A549 (cell line): ENCODE results near the gene TMTC2. TPM values are rescaled to one million over a fixed set of nuclear protein-coding genes. Genes with fewer than 3 reads are reported as not detected.

ENCODE experiments used
- ATAC-seq, 2 experiments: fragments of 200-7000 bp in 1 of 2; fragments of >200 bp in 1 of 2; cut with Nextera tagmentation in 1 of 2; cut with Tn5 transposase in 1 of 2; 3 replicates each; pipeline versions ENCODE4 v1.8.0 to v1.9.1; 2018 to 2020; ENCODE audit warnings: mild to moderate bottlenecking in 1 of 2, moderate library complexity in 1 of 2
- CTCF ChIA-PET: fragments of 300-600 bp; sonication (Branson Sonifier 250); formaldehyde crosslinking; extraction: SDS; loops from one replicate; lab custom pipeline; 2021; ENCODE audit warnings: antibody characterized with exemption, inconsistent platforms; lab: Yijun Ruan, JAX
- POLR2A ChIA-PET: fragments of 350-600 bp; formaldehyde crosslinking; extraction: SDS; loops from one replicate; lab custom pipeline; 2021; ENCODE audit warnings: antibody characterized with exemption, inconsistent platforms; lab: Yijun Ruan, JAX
- DNase-seq, 2 experiments: peaks; one replicate each; pipeline versions ENCODE4 v3.0.0 to v3.0.0-alpha.2; 2011 to 2016; ENCODE audit warnings: low read depth in 1 of 2, low spot score in 1 of 2
- FAIRE-seq: peaks from 2 replicates; lab custom pipeline; 2011; peaks lifted over from hg19 to GRCh38; lab: Jason Lieb, UNC
- H3K27ac ChIP-seq, 2 experiments: fragments of >200 bp; sonication (Bioruptor Twin); formaldehyde crosslinking; 3 replicates each; pipeline ENCODE4 v1.5.1; 2016 to 2017
- H3K4me1 ChIP-seq: fragments of >200 bp; sonication (Bioruptor Twin); formaldehyde crosslinking; 3 replicates; pipeline ENCODE4 v1.6.1; 2016
- H3K4me2 ChIP-seq: fragments of >200 bp; sonication (Bioruptor Twin); formaldehyde crosslinking; 3 replicates; pipeline ENCODE4 v1.6.1; 2016
- H3K4me3 ChIP-seq: fragments of >200 bp; sonication (Bioruptor Twin); formaldehyde crosslinking; 3 replicates; pipeline ENCODE4 v1.5.1; 2016
- H3K9me3 ChIP-seq: fragments of >200 bp; sonication (Bioruptor Twin); formaldehyde crosslinking; 3 replicates; pipeline ENCODE4 v1.6.1; 2016
- CBX8 ChIP-seq: fragments of 200-600 bp; sonication (generic); IDR thresholded peaks from 2 replicates; pipeline ENCODE4 v1.6.1; 2016
- CEBPB ChIP-seq, 2 experiments: fragments of >200 bp in 1 of 2; sonication (Bioruptor Twin) in 1 of 2; formaldehyde crosslinking in 1 of 2; IDR thresholded peaks; 2 replicates each; pipeline ENCODE4 v1.6.1; 2012 to 2016
- CHD2 ChIP-seq: fragments of 150-350 bp; IDR thresholded peaks from 2 replicates; pipeline ENCODE4 v1.6.1; 2014; ENCODE audit warnings: low read length; ENCODE audit not compliant: partially characterized antibody
- CHD4 ChIP-seq: fragments of 200-600 bp; sonication (generic); IDR thresholded peaks from 2 replicates; pipeline ENCODE4 v1.6.1; 2016; ENCODE audit warnings: antibody characterized with exemption, mild to moderate bottlenecking, borderline replicate concordance
- EHMT2 ChIP-seq: fragments of 200-600 bp; sonication (generic); IDR thresholded peaks from 2 replicates; pipeline ENCODE4 v1.6.1; 2016; ENCODE audit warnings: antibody characterized with exemption, low read depth, mild to moderate bottlenecking, moderate library complexity
- EP300 ChIP-seq, 2 experiments: fragments of >200 bp; sonication (Bioruptor Twin); formaldehyde crosslinking; IDR thresholded peaks; 2 replicates in 1 of 2; 3 replicates in 1 of 2; pipeline ENCODE4 v1.6.1; 2016 to 2017
- FOSL2 ChIP-seq, 2 experiments: fragments of 450-650 bp in 1 of 2; fragments of >200 bp in 1 of 2; sonication (Bioruptor Twin) in 1 of 2; formaldehyde crosslinking; IDR thresholded peaks; 2 replicates each; pipeline versions ENCODE4 v1.5.0 to v1.6.1; 2016 to 2020; ENCODE audit warnings: mild to moderate bottlenecking in 1 of 2, moderate library complexity in 1 of 2
- GATA3 ChIP-seq: IDR thresholded peaks from 2 replicates; pipeline ENCODE4 v1.6.1; 2012; ENCODE audit warnings: borderline replicate concordance
- HDAC2 ChIP-seq: fragments of 200-600 bp; sonication (generic); IDR thresholded peaks from 2 replicates; pipeline ENCODE4 v1.6.1; 2016
- HEYL ChIP-seq: fragments of 250-450 bp; sonication (Bioruptor Pico); IDR thresholded peaks from 2 replicates; pipeline ENCODE4 v1.8.0; 2021; ENCODE audit warnings: mild to moderate bottlenecking, moderate library complexity
- HOXB13 ChIP-seq: fragments of 250-450 bp; sonication (Bioruptor Pico); IDR thresholded peaks from 2 replicates; pipeline ENCODE4 v1.5.0; 2020; ENCODE audit warnings: low read depth, mild to moderate bottlenecking, moderate library complexity
- KDM1A ChIP-seq: fragments of 200-600 bp; sonication (generic); IDR thresholded peaks from 2 replicates; pipeline ENCODE4 v1.6.1; 2016; ENCODE audit warnings: low read depth, mild to moderate bottlenecking
- MAZ ChIP-seq: fragments of 150-350 bp; IDR thresholded peaks from 2 replicates; pipeline ENCODE4 v1.6.1; 2014; ENCODE audit warnings: antibody characterized with exemption, low read depth, low read length, borderline replicate concordance
- NFE2L2 ChIP-seq: fragments of 150-350 bp; conservative IDR thresholded peaks from 2 replicates; pipeline ENCODE4 v1.6.1; 2014; ENCODE audit warnings: low read length
- NR3C1 ChIP-seq: fragments of >200 bp; sonication (Bioruptor Twin); formaldehyde crosslinking; IDR thresholded peaks from 3 replicates; pipeline ENCODE4 v1.6.1; 2017
- POLR2A ChIP-seq: IDR thresholded peaks from 2 replicates; pipeline ENCODE4 v1.6.1; 2012; ENCODE audit warnings: mild to moderate bottlenecking, low read length
- POLR2AphosphoS2 ChIP-seq: conservative IDR thresholded peaks from 2 replicates; pipeline ENCODE4 v1.6.1; 2012; ENCODE audit warnings: low read length, improper control_type of control experiment, inconsistent platforms
- RNF2 ChIP-seq: fragments of 200-600 bp; sonication (generic); IDR thresholded peaks from 2 replicates; pipeline ENCODE4 v1.6.1; 2016; ENCODE audit warnings: low read depth, mild to moderate bottlenecking, antibody characterized with exemption, moderate library complexity, borderline replicate concordance
- SMC3 ChIP-seq: fragments of >200 bp; sonication (Bioruptor Twin); formaldehyde crosslinking; IDR thresholded peaks from 3 replicates; pipeline ENCODE4 v1.6.1; 2018; ENCODE audit warnings: inconsistent platforms
- TFCP2L1 ChIP-seq: fragments of 250-450 bp; sonication (Bioruptor Pico); IDR thresholded peaks from 2 replicates; pipeline ENCODE4 v1.5.0; 2021; ENCODE audit warnings: mild to moderate bottlenecking
- TP53 ChIP-seq: fragments of 250-450 bp; sonication (Bioruptor Pico); IDR thresholded peaks from 2 replicates; pipeline ENCODE4 v1.5.0; 2021; ENCODE audit warnings: mild to moderate bottlenecking, moderate library complexity
- ZC3H11A ChIP-seq: fragments of 450-650 bp; IDR thresholded peaks from 2 replicates; pipeline ENCODE4 v1.6.1; 2014; ENCODE audit warnings: antibody characterized with exemption, mild to moderate bottlenecking
- ZNF302 ChIP-seq: fragments of 250-450 bp; sonication (Bioruptor Pico); IDR thresholded peaks from 2 replicates; pipeline ENCODE4 v1.9.0; 2021; ENCODE audit warnings: inconsistent platforms, mild to moderate bottlenecking, moderate library complexity
- ZSCAN20 ChIP-seq: fragments of 250-450 bp; sonication (Bioruptor Pico); IDR thresholded peaks from 2 replicates; pipeline ENCODE4 v1.8.0; 2022; ENCODE audit warnings: mild to moderate bottlenecking, moderate library complexity
- WGBS: methylation state at CpG from one replicate; pipeline ENCODE4 v1.1.6; 2017; ENCODE audit errors: missing lambda C conversion rate; 5-methylcytosine and 5-hydroxymethylcytosine counted together
- polyA plus RNA-seq, 4 experiments: library from polyadenylated mRNA; depleted of rRNA in 3 of 4; stranded (reverse); fragments of >200 nt; fragmentation: RNase III in 1 of 4; extraction: RNeasy Plus Mini Kit Qiagen cat#74134 plus additional on column Dnase treatment in 1 of 4; gene quantifications; 2 replicates in 3 of 4; 3 replicates in 1 of 4; pipeline ENCODE4 v1.2.3, GENCODE V29; 2011 to 2017
- TF ChIP-seq, protein P1 (sequence below): fragments of 250-450 bp; sonication (Bioruptor Pico); IDR thresholded peaks from 2 replicates; pipeline ENCODE4 v1.5.0; 2021; ENCODE audit warnings: mild to moderate bottlenecking, moderate library complexity, borderline replicate concordance
- TF ChIP-seq, protein P2 (sequence below): fragments of 450-650 bp; IDR thresholded peaks from 2 replicates; pipeline ENCODE4 v1.6.1; 2014; ENCODE audit warnings: antibody characterized with exemption
- TF ChIP-seq, protein P3 (sequence below): fragments of >200 bp; sonication (Bioruptor Twin); formaldehyde crosslinking; IDR thresholded peaks from 3 replicates; pipeline ENCODE4 v1.6.1; 2016
- TF ChIP-seq, protein P4 (sequence below): fragments of >200 bp; sonication (Bioruptor Twin); formaldehyde crosslinking; IDR thresholded peaks from 3 replicates; pipeline ENCODE4 v1.5.1; 2016
- TF ChIP-seq, protein P5 (sequence below): IDR thresholded peaks from 2 replicates; pipeline ENCODE4 v1.6.1; 2012

Gene TMTC2
- polyA plus RNA-seq, 2 of the 4 experiments (the other 2 are of a cell fraction), result 1.8 to 5.3 TPM

DNA sequence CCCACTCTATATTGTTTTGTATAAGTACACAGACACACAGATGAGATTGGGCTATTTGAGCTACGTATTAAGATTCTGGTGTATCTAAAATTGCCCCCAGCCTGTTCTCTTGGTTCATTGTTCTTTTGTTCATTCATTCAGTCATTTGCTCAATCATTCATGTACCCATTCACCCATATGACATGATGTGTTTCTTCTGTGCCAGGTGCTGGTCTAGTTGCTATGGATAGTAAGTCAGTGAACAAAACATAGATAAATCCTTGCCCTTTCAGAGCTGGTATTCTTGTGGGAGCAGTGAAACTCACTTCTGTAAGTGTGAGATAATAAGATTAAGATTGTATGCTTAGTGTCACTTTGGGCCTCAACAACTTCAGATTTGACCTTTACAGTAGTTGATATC, 191.3 kb downstream of the TMTC2 start:
- WGBS, result 78% methylated on average over 1 of the region's 1 CpG
- H3K4me1 ChIP-seq, result no peaks in the 10 kb centered on the region
- H3K4me3 ChIP-seq, result no peak overlapping the region
- H3K27ac ChIP-seq, result no peak overlapping the region
- no peak overlapping the region for H3K4me2 ChIP-seq
- POLR2A ChIA-PET, result no interaction called here
- TF ChIP-seq CHD2 (no peak), EP300 (IDR thresholded peaks at IDR 0.05) (no peak), TP53 (CRISPR knock-in tag) (no peak), CEBPB (IDR thresholded peaks at IDR 0.05) (no peak), GATA3 (no peak), SMC3 (no peak), HEYL (CRISPR knock-in tag) (no peak), CBX8 (no peak), NR3C1 (no peak), HOXB13 (no peak), NFE2L2 (no peak)
- TF ChIP-seq, protein P1, sequence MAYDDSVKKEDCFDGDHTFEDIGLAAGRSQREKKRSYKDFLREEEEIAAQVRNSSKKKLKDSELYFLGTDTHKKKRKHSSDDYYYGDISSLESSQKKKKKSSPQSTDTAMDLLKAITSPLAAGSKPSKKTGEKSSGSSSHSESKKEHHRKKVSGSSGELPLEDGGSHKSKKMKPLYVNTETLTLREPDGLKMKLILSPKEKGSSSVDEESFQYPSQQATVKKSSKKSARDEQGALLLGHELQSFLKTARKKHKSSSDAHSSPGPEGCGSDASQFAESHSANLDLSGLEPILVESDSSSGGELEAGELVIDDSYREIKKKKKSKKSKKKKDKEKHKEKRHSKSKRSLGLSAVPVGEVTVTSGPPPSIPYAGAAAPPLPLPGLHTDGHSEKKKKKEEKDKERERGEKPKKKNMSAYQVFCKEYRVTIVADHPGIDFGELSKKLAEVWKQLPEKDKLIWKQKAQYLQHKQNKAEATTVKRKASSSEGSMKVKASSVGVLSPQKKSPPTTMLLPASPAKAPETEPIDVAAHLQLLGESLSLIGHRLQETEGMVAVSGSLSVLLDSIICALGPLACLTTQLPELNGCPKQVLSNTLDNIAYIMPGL, result no peak
- TF ChIP-seq, protein P2, sequence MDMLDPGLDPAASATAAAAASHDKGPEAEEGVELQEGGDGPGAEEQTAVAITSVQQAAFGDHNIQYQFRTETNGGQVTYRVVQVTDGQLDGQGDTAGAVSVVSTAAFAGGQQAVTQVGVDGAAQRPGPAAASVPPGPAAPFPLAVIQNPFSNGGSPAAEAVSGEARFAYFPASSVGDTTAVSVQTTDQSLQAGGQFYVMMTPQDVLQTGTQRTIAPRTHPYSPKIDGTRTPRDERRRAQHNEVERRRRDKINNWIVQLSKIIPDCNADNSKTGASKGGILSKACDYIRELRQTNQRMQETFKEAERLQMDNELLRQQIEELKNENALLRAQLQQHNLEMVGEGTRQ, result no peak
- TF ChIP-seq, protein P3, sequence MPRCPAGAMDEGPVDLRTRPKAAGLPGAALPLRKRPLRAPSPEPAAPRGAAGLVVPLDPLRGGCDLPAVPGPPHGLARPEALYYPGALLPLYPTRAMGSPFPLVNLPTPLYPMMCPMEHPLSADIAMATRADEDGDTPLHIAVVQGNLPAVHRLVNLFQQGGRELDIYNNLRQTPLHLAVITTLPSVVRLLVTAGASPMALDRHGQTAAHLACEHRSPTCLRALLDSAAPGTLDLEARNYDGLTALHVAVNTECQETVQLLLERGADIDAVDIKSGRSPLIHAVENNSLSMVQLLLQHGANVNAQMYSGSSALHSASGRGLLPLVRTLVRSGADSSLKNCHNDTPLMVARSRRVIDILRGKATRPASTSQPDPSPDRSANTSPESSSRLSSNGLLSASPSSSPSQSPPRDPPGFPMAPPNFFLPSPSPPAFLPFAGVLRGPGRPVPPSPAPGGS, result no peak
- FAIRE-seq (no peak), ATAC-seq (no peak), DNase-seq (no peak)
- no peaks in the 10 kb centered on the region for H3K9me3 ChIP-seq
- CTCF ChIA-PET, result no interaction called here

DNA sequence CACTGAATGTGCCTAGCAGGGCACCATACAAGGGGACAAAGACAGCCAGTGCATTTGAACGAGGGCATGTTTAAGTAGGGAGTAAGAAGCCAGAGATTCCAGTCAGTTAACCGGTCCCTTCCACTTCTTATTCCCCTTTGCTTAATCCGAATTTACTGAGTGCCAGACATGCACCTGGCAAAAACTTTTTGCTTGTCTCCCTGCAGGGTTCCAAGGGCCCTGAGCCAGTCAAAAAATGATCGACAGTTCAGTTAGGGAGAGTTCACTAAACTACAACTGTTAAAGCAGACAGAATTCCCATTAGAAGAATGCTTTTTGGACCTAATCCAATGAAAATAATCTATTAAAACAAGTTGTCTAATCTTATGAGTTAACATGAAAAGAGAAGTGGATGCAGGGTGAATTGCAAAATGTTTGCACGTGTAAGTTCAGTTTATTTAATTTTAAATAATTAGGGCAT, 193.8 kb downstream of the TMTC2 start:
- H3K4me3 ChIP-seq, result no peak overlapping the region
- WGBS, result 45% methylated on average over 5 of the region's 5 CpGs
- no peaks in the 10 kb centered on the region for H3K9me3 ChIP-seq
- DNase-seq, result no peak
- no peak for ATAC-seq
- ChIA-PET CTCF (no interaction called here), POLR2A (no interaction called here)
- H3K27ac ChIP-seq, result no peak overlapping the region
- TF ChIP-seq MAZ, result no peak
- TF ChIP-seq EHMT2, result no peak
- no peak for TF ChIP-seq ZSCAN20
- TF ChIP-seq FOSL2 (IDR thresholded peaks at IDR 0.05), result no peak
- TF ChIP-seq FOSL2 (CRISPR knock-in tag; IDR thresholded peaks at IDR 0.05), result no peak
- no peak for TF ChIP-seq CHD4
- no peak for TF ChIP-seq EP300 (IDR thresholded peaks at IDR 0.05)
- TF ChIP-seq KDM1A, result no peak
- TF ChIP-seq HDAC2, result no peak
- no peak for TF ChIP-seq POLR2AphosphoS2
- TF ChIP-seq TFCP2L1, result no peak
- TF ChIP-seq ZC3H11A, result no peak
- TF ChIP-seq, protein P3, result no peak
- TF ChIP-seq RNF2, result no peak
- TF ChIP-seq HOXB13, result no peak
- TF ChIP-seq, protein P4, sequence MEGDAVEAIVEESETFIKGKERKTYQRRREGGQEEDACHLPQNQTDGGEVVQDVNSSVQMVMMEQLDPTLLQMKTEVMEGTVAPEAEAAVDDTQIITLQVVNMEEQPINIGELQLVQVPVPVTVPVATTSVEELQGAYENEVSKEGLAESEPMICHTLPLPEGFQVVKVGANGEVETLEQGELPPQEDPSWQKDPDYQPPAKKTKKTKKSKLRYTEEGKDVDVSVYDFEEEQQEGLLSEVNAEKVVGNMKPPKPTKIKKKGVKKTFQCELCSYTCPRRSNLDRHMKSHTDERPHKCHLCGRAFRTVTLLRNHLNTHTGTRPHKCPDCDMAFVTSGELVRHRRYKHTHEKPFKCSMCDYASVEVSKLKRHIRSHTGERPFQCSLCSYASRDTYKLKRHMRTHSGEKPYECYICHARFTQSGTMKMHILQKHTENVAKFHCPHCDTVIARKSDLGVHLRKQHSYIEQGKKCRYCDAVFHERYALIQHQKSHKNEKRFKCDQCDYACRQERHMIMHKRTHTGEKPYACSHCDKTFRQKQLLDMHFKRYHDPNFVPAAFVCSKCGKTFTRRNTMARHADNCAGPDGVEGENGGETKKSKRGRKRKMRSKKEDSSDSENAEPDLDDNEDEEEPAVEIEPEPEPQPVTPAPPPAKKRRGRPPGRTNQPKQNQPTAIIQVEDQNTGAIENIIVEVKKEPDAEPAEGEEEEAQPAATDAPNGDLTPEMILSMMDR, result no peak
- TF ChIP-seq POLR2A, result no peak
- TF ChIP-seq ZNF302 (CRISPR knock-in tag), result no peak
- TF ChIP-seq, protein P5, sequence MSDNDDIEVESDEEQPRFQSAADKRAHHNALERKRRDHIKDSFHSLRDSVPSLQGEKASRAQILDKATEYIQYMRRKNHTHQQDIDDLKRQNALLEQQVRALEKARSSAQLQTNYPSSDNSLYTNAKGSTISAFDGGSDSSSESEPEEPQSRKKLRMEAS, result no peak
- no peaks in the 10 kb centered on the region for H3K4me1 ChIP-seq
- no peak overlapping the region for H3K4me2 ChIP-seq
- no peak for FAIRE-seq
